NCI-H1694 treated with DMSO at 0.1 percent for 48 hours (cell line): ENCODE results near the gene CDC42BPB.
"Not testable (repeated sequence)": the region's sequence is repeated elsewhere in the genome, so short reads cannot be mapped to it uniquely, and the experiment has no call there.

Source experiments
- DNase-seq: peaks from one replicate; lab custom pipeline; 2025; lab: John Stamatoyannopoulos, UW

The CDC42BPB gene

GRCh38 chr14:103047453-103047852 lies 9.9 kb downstream of the CDC42BPB start:
- not testable (repeated sequence) for DNase-seq

GRCh38 chr14:103045371-103045869 lies 11.9 kb downstream of the CDC42BPB start:
- DNase-seq: no peak

DNA sequence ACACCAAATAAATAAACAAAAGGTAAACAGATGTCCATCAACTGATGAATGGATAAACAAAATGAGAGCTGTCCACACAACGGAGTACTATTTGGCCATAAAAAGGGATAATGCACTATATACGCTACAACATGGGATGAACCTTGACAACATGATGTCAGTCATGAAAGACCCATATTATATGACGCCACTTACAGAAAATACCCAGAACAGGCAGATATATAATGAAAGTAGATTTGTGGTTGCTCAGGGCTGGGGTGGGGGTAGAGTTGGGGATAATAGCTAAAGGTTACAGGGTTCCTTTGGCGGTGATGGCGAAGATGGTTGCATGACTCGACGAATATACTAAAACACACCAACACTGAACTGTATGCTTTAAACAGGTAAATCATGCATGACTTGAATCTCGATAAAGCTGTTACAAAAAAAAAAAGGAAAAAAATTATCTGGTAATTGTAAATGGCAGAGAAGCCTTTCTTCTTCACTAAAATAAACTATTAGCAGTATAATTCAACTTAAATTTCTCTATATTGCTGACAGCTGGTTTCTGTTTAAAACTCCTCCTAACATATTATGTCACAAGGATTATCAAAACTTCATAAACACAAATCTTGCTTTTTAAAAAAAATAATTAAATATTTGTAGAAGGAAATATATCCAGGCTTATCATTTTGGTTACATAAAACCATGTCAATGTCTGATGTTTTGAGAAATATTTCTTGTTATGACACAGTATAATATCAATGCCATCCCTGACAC lies 13.9 kb downstream of the CDC42BPB start:
- DNase-seq: no peak

GRCh38 chr14:103041464-103041863 lies 15.9 kb downstream of the CDC42BPB start:
- no peak for DNase-seq

- DNase-seq: no peak
These were observed 23.7 kb downstream of the CDC42BPB start for GRCh38 chr14:103033681-103034096.

DNA sequence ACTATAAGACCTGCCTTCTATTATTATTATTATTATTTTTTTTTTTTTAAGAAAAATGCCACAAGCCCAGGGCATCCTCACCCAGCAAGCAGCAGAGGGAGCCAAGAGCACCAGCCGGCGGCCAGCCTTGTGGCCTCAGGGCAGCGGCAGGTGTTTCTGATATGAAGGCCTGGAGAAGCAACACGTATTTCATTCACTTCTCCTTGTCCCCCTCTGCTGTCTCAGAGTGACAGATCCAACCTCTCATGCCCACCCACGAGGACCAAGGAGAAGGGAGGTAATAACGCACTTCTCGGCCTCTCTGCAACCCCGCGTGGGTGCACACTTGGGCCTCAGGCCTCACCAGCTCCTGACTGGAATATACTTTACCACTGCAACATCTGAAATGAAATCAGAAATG lies 25.4 kb downstream of the CDC42BPB start:
- no peak for DNase-seq

DNA sequence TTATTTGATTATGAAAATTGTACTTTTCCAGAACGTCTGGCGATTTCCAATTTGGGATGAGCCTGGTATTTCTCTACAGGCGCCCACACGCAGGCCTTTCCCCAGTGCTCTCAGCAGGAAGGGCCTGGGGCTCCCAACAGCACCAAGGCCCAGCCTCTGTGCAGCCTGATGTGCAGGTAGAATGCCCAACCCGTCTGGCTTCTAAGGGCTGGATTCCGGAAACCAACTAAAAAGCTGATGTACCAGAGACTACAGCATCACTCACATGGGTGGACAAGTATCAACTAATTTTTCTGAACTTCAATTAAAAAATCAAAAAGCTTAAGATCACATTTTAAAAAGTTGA lies 25.8 kb downstream of the CDC42BPB start:
- no peak for DNase-seq

DNA sequence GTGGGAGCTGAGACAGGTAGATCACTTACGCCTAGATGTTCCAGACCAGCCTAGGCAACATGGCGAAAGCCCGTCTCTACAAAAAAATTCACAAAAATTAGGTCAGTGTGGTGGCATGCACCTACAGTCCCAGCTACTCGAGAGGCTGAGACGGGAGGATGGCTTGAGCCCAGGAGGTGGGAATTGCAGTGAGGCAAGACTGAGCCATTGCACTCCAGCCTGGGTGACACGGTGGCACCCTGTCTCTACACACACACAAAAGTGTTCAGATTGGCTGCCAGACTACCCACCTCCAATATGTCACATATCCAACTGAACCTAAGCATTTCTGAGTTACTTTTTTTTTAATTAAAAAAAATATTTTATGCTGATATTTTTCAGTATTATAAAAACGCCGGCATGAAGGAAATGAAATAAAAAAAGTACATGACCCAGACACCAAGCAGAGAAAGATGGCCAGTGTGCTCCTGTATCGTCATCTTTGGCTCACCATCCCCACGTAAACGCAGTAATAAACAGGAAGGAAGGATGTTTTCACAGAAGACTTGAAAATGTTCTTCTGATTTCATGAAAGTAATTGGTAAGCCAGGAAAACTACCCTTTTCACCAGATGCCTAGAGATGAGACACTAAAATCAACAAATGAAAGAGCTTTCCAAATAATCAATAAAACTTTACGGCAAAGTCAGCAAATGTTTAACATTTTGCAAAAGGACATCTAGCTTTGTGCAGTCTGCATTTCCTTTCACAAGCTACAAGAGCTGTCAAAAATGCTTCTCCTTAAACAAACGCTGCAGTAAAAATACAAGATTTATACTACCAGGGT lies 26.4 kb downstream of the CDC42BPB start:
- no peak for DNase-seq

DNA sequence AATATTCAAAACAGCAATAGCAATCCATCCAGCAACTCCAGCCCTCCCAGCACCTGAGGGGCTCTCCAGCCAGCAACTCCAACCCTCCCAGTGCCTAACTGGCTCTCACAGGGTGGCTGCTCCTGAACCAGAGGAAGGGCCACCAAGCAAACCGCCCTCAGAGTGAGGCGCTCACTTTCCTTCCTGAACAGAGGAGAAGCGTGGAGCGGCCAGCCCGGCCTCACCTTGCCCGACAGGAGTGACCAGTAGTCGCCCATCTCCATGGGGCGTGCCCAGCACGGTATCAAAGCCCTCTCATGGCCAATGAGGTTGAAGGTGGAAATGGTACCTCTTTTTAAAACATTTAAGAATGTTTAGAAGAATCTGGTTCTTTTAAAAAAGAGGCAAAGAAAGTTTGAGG lies 27.4 kb downstream of the CDC42BPB start:
- no peak for DNase-seq

GRCh38 chr14:103028772-103029171 lies 28.6 kb downstream of the CDC42BPB start:
- no peak for DNase-seq

GRCh38 chr14:103028161-103028767 lies 29.1 kb downstream of the CDC42BPB start:
- no peak for DNase-seq

DNA sequence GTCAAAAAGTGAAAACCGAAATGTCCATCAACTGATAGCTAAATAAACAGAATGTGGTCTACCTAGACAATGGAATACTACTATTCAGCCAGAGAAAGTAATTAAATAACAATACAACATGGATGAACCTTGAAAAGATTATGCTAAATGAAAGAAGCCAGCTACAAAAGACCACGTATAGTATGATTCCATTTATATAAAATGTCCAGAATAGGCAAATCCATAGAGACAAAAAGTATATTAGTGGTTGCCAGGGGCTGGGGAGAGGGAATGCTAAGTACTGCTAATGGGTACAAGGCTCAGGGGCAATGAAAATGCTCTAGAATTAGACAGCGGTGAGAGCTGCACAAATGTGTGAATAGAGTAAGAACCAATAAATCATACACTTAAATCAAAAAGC lies 29.9 kb downstream of the CDC42BPB start:
- DNase-seq: no peak

DNA sequence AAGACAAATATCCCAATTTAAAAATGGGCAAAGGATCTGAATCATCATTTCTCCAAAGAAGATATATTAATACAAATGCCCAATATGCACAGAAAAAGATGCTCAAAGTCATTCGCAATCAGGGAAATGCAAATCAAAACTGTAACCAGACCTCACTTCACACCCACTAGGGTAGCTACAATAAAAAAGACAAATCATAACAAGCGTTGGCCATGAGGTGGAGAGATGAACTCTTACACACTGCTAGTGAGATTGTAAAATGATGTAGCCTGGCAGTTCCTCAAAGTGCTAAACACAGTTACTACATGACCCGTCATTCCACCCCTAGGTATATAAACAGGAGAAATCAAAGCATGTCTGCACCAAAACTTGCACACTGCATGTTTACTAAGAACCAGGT lies 30.4 kb downstream of the CDC42BPB start:
- DNase-seq: no peak

GRCh38 chr14:103026196-103026595 lies 31.2 kb downstream of the CDC42BPB start:
- DNase-seq: not testable (repeated sequence)

GRCh38 chr14:103023881-103024473 lies 33.4 kb downstream of the CDC42BPB start:
- no peak for DNase-seq

DNA sequence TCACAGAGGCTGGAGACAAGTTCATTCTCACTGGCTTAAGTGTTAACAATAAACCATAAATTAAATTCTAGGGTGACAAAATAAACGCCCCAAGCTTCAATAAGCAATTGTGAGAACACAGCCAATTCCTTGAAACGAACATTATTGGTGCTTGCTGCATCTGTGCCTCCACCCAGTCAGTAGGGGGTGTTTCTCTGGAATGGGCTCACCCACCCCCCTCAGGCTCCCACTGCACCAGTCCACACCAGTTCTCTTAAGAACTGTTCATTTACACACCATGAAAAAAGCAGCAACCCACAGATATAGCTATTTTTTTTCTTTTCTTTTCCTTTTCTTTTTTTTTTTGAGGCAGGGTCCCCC lies 34.7 kb downstream of the CDC42BPB start:
- no peak for DNase-seq

DNA sequence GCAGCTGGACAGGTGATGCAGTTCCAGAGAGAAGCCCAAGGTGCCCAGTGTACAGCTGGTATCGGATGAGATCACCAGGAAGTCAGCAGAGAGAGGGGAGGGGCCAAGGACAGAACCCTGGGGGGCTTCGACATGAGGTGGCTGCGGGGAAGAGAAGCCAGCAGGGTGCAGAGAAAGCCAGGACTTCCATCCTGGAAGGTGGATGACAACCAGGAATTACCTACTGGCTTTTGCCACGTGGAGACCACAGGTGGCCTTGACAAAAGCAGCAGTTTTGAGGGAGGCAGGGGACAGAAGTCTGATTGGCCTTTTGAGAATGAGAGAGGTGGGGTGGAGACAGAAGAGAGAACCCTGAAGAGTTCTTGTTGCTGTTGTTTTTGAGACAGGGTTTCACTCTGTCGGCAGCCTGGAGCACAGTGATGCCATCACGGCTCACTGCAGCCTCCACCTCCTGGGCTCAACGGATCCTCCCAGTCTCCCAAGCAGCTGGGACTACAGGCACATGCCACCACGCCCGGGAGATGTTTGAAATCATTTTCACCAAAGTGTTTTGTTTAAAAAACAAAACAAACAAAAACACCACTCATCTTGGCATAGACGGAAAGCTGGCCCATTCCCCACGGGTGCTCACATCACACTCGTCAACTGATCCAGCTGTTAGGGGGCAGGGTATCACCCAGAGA lies 35.2 kb downstream of the CDC42BPB start:
- no peak for DNase-seq

GRCh38 chr14:103021684-103022001 lies 35.7 kb downstream of the CDC42BPB start:
- no peak for DNase-seq

- no peak for DNase-seq
These were observed 36.8 kb downstream of the CDC42BPB start for GRCh38 chr14:103020271-103021170.

GRCh38 chr14:103019826-103020225 lies 37.5 kb downstream of the CDC42BPB start:
- DNase-seq: no peak

DNA sequence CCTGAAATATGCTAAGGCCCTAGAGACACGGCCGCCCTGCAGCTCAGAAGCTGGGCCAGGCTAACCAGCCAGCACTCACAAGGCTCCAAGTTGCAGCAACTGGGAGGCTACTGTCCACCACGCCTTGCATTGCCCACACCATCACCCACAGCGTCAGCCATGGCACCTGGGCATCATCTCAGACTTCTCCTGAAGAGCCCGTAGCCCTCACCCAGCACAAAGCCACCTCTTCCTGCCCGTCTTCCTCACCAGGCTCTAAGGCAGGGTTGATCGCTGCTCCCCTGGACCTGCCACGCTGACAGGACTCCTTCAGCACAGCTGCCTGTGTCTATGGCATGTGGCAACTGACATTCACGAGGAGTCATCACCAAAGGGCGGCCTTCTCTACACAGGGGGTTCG lies 38.1 kb downstream of the CDC42BPB start:
- DNase-seq: no peak
